ACC112 (cell line): ENCODE data around the gene GATD1.

Source experiments
- H2AFZ ChIP-seq: fragments of 200-600 bp; sonication (generic); one replicate; pipeline ENCODE4 v1.6.0; 2017; ENCODE audit warnings: antibody characterized with exemption, low read length; ENCODE audit not compliant: unreplicated experiment
- H3K27ac ChIP-seq: fragments of 200-600 bp; sonication (generic); 2 replicates; pipeline ENCODE4 v1.5.1; 2014; ENCODE audit warnings: low read depth, mild to moderate bottlenecking, antibody characterized with exemption, low read length, moderate library complexity
- H3K27me3 ChIP-seq: fragments of 200-600 bp; sonication (generic); 2 replicates; pipeline ENCODE4 v1.6.1; 2014; ENCODE audit warnings: mild to moderate bottlenecking, antibody characterized with exemption, low read length, moderate library complexity, mixed read lengths; ENCODE audit not compliant: insufficient read depth
- H3K36me3 ChIP-seq: fragments of 200-600 bp; sonication (generic); 2 replicates; pipeline ENCODE4 v1.6.1; 2016; ENCODE audit warnings: mild to moderate bottlenecking, antibody characterized with exemption, low read length, moderate library complexity, mixed read lengths; ENCODE audit not compliant: insufficient read depth
- H3K4me1 ChIP-seq: fragments of 200-600 bp; sonication (generic); one replicate; pipeline ENCODE4 v1.6.1; 2016; ENCODE audit warnings: low read length, mixed read lengths; ENCODE audit not compliant: insufficient read depth, unreplicated experiment, control insufficient read depth
- H3K4me3 ChIP-seq: fragments of 200-600 bp; sonication (generic); 2 replicates; pipeline ENCODE4 v1.5.1; 2014; ENCODE audit warnings: mild to moderate bottlenecking, low read depth, low read length
- H3K79me2 ChIP-seq: fragments of 200-600 bp; sonication (generic); one replicate; pipeline ENCODE4 v1.6.0; 2016; ENCODE audit warnings: low read length; ENCODE audit not compliant: control insufficient read depth, unreplicated experiment, insufficient read depth

Gene GATD1

DNA sequence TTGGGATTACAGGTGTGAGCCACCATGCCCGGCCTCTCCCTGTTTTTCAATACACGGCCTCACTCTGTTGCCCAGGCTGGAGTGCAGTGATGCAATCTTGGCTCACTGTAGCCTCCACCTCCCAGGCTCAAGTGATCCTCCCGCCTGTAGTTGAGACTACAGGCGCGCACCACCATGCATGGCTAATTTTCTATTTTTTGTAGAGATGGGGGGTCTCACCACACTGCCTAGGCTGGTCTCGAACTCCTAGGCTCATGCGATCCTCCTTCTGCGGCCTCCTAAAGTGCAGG is 11.5 kb downstream of the GATD1 start:
- Histone ChIP-seq H3K27ac (no peak overlapping the region), H2AFZ (no peak overlapping the region), H3K79me2 (peaks cover 6% of the 10 kb centered on the region), H3K4me3 (no peak overlapping the region), H3K36me3 (peaks cover 13% of the 10 kb centered on the region; the same call in 1 of the 2 replicates), H3K27me3 (no peaks in the 10 kb centered on the region), H3K4me1 (peaks cover 13% of the 10 kb centered on the region)

DNA sequence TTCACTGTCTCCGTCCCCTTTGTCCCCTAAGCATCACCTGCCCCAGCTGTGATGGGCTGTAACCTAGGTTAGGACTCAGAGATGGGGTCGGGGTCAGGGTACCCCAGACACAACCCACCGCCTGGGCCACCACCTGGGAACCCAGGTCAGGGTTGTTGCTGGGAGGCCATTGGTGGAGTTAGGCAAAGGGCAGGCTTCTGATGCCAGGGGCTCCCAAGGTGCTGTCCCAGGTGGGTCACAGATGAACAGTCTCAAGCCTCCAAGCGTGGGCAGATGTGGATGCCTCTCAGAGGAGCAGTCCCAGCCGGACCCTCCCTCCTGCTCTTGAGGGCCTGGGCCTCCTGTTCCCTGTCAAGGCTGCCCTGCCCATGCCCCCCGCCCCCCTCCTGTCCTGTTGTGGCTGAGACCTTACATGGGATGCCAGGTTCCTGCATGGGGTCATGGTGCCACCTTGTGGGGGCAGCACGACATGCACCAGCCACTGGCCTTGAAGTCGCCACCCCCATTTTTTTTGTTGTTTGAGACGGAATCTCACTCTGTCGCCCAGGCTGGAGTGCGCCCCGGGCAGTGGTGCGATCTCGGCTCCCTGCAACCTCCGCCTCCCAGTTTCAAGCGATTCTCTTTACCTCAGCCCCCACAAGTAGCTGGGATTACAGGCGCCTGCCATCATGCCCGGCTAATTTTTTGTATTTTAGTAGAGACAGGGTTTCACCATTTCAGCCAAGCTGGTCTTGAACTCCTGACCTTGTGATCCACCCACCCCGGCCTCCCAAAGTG is 12.1 kb downstream of the GATD1 start:
- Histone ChIP-seq H2AFZ (no peak overlapping the region), H3K36me3 (peaks cover 8% of the 10 kb centered on the region; the same call in 1 of the 2 replicates), H3K4me1 (peaks cover 13% of the 10 kb centered on the region), H3K4me3 (no peak overlapping the region), H3K27ac (no peak overlapping the region), H3K27me3 (no peaks in the 10 kb centered on the region), H3K79me2 (peaks cover 2% of the 10 kb centered on the region)

DNA sequence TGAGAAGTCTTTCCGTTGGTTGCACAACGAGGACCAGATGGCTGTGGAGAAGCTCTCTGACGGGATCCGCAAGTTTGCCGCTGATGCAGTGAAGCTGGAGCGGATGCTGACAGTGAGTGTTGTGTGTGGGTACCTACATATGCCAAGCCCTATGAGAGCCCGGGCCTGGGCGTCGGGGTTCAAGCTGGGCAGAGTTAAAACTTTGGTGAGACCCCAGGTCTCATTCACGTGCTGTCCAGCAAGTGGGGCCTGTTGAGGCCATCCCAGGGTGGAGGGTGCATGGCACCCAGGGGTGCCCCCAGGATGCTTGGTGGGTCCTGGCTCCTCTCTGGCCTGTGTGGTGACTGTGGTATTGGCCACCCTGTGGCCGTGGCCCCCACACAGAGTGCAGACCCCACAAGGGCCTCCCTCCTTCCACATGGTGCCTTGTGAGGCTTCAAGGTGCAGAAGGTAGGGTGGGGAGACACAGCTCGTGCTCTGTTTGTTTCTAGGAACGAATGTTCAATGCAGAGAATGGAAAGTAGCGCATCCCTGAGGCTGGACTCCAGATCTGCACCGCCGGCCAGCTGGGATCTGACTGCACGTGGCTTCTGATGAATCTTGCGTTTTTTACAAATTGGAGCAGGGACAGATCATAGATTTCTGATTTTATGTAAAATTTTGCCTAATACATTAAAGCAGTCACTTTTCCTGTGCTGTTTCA is 12.8 kb downstream of the GATD1 start:
- Histone ChIP-seq H3K4me1 (peaks cover 13% of the 10 kb centered on the region), H3K27me3 (no peaks in the 10 kb centered on the region), H3K27ac (no peak overlapping the region), H3K4me3 (no peak overlapping the region), H3K79me2 (peaks cover 2% of the 10 kb centered on the region), H2AFZ (no peak overlapping the region), H3K36me3 (peaks cover 2% of the 10 kb centered on the region; the same call in 1 of the 2 replicates)

DNA sequence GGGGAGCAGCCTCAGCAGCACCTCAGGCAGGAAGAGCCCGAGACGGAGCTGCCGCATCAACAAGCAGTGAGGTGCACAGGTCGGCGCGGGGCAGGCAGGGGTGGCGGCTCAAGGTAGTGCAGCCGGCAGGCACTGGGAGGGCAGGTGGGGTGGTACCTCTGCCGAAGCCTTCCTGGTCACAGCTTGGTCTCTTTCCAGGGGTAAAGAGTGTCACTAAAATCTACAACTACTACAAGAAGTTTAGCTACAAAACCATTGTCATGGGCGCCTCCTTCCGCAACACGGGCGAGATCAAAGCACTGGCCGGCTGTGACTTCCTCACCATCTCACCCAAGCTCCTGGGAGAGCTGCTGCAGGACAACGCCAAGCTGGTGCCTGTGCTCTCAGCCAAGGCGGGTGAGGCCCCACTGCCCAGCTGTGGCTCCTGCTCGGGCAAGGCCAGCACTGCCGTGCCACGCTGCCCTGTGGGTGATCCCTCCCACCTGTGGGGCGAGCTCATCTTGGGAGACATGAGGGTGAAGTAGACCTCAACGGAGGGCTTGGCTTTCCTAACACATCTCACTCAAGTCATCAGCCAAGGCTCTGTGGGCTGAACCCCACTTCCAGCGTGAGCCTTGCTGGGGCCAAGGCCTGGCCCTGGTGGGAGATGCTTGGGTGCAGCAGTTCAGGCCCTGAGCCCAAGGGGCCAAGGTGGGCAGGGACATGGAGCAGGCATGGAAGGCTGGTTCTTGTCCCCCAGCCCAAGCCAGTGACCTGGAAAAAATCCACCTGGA is 13.6 kb downstream of the GATD1 start:
- H3K4me1 ChIP-seq, result peaks cover 13% of the 10 kb centered on the region
- no peak overlapping the region for H3K4me3 ChIP-seq
- H3K27ac ChIP-seq, result no peak overlapping the region
- H3K36me3 ChIP-seq, result peaks cover 2% of the 10 kb centered on the region; the same call in 1 of the 2 replicates
- H3K79me2 ChIP-seq, result peaks cover 2% of the 10 kb centered on the region
- no peaks in the 10 kb centered on the region for H3K27me3 ChIP-seq
- no peak overlapping the region for H2AFZ ChIP-seq

DNA sequence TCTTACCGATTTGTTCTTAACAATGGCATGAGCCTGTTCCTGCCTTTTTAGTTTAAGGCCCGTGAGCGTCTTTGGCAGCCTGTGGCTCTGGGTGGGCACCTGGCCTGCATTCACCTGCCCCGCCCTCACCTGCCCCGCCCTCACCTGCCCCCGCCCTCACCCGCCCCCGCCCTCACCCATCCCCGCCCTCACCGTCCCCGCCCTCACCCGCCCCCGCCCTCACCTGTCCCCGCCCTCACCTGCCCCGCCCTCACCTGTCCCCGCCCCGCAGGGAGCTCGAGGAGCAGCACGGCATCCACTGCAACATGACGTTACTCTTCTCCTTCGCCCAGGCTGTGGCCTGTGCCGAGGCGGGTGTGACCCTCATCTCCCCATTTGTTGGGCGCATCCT is 14.2 kb downstream of the GATD1 start:
- no peaks in the 10 kb centered on the region for H3K27me3 ChIP-seq
- no peak overlapping the region for H3K4me3 ChIP-seq
- peaks cover 2% of the 10 kb centered on the region for H3K79me2 ChIP-seq
- no peak overlapping the region for H2AFZ ChIP-seq
- H3K36me3 ChIP-seq, result peaks cover 2% of the 10 kb centered on the region; the same call in 1 of the 2 replicates
- peak overlapping the region; percentile 76 for H3K27ac ChIP-seq
- peaks cover 13% of the 10 kb centered on the region for H3K4me1 ChIP-seq

DNA sequence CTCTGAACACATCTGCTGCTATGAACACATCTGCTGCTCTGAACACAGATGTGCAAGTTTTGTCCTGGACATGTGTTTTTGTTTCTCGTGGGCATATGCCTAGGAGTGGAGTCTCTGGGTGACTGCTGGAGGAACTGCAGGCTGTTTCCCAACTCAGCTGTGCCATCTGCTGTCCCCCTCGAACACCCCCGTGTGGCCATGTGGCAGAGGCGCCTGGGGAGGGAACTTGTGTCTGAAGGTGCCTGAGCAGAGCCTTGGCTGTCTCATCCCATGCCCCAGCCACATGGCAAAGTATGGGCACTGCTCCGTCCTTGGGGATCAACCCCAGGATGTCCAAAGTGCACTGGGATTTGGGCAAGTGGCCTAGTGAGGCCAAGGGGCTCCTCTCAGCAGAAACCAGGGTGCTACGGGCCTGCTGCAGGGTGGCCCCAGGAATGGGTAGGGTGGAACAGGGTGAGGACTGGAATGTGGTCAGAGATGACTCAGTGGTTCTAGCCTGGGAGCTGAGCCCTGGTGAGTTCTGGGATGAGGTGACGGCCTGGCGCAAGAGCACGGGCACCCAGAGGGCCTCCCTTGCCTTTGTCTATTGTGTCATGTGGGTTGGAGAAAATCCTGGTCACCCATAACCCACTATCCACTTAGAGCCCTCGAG is 14.7 kb downstream of the GATD1 start:
- Histone ChIP-seq H2AFZ (no peak overlapping the region), H3K27me3 (no peaks in the 10 kb centered on the region), H3K4me1 (peaks cover 13% of the 10 kb centered on the region), H3K4me3 (no peak overlapping the region), H3K27ac (peak overlapping the region; percentile 76), H3K79me2 (peaks cover 3% of the 10 kb centered on the region), H3K36me3 (peaks cover 2% of the 10 kb centered on the region; the same call in 1 of the 2 replicates)

DNA sequence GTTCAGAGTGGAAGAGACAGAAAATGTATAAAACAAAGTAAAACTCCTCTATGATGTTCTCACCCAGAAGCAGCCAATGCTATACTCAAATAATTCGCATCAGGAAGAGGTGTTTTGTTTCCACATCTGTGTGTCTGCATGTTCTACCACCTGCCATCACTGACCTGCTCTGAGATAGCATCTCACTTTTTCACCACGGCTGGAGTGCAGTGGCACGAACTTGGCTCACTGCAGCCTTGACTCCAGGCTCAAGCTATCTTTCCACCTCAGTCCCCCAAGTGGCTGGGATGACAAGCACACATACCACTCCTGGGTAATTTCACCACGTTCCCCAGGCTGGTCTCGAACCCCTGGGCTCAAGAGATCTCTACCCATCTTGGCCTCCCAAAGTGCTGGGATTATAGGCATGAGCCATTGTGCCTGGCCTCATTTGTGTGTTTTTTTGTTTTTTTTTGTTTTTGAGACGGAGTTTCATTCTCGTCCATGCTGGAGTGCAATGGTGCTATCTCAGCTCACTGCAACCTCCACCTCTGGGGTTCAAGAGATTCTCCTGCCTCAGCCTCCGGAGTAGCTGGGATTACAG is 15.7 kb downstream of the GATD1 start:
- Histone ChIP-seq H2AFZ (no peak overlapping the region), H3K36me3 (peaks cover 2% of the 10 kb centered on the region; the same call in 1 of the 2 replicates), H3K79me2 (peaks cover 7% of the 10 kb centered on the region), H3K27me3 (no peaks in the 10 kb centered on the region), H3K27ac (peak overlapping the region; percentile 76), H3K4me1 (peaks cover 13% of the 10 kb centered on the region), H3K4me3 (no peak overlapping the region)

DNA sequence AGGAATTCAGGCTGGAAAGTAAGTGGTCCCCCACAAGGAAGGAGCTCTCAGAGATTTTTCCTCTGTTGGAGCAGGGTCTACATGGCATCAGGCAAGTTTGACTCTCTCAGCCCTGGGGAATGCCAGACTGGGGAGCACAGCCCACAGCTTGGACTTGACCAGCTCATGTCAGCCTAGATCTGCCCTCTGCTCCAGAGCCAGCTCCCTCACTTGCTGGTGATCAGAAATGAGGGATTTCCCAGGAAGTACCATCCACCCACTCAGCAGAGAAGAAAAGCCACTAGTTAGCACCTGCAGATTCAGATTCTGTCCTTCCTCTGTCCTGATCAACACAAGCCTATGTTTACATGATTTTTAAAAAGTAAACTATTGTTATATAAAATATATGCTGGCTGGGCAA is 17.1 kb downstream of the GATD1 start:
- H3K79me2 ChIP-seq, result peaks cover 19% of the 10 kb centered on the region
- H3K27ac ChIP-seq, result no peak overlapping the region
- no peak overlapping the region for H3K4me3 ChIP-seq
- H3K27me3 ChIP-seq, result no peaks in the 10 kb centered on the region
- H3K4me1 ChIP-seq, result peaks cover 8% of the 10 kb centered on the region
- H2AFZ ChIP-seq, result no peak overlapping the region
- peaks cover 7% of the 10 kb centered on the region; the same call in 1 of the 2 replicates for H3K36me3 ChIP-seq

DNA sequence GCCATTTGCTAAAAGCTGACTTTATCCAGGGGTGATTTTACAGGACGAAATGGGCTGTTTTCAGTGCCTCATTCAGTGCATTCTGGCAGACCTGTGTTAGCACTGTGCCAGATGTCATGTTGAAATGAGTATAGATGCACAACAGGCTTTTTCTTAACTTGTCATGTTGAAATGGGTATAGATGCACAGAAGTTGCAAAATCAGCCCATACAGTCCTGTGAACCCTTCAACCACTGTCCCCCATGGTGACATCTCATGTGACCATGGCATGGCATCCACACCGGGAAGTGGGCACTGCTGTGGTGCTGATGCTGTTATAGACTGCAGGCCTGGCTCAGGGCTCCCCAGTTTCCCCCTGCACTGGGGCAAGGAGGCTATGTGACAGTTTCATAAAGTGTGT is 27.6 kb downstream of the GATD1 start:
- H3K36me3 ChIP-seq, result no peaks in the 10 kb centered on the region
- H2AFZ ChIP-seq, result no peak overlapping the region
- H3K4me1 ChIP-seq, result peaks cover 14% of the 10 kb centered on the region
- H3K79me2 ChIP-seq, result peaks cover 68% of the 10 kb centered on the region
- H3K27me3 ChIP-seq, result no peaks in the 10 kb centered on the region
- no peak overlapping the region for H3K27ac ChIP-seq
- peak overlapping the region; percentile 96; the same call in 1 of the 2 replicates for H3K4me3 ChIP-seq

DNA sequence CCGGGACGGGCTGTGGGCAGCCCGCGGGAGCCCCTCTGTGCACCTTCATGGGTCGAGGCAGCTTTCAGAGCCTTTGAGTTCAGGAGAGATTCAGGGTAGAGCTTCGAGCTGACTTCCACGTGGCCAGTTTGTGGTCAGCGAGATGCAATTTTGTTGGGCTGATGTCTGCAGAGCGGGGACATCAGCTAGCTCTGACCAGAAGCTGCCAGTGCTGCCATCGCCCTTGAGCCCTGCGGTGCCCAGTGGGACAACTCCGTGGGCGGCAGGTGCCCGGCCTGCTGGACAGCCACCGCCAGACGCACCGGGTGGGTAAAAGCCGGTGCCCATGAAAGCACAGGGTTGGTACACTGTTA is 29.3 kb downstream of the GATD1 start:
- Histone ChIP-seq H3K27ac (peak overlapping the region; percentile 78), H3K79me2 (peaks cover 59% of the 10 kb centered on the region), H2AFZ (no peak overlapping the region), H3K27me3 (no peaks in the 10 kb centered on the region), H3K4me1 (peaks cover 14% of the 10 kb centered on the region), H3K36me3 (no peaks in the 10 kb centered on the region), H3K4me3 (peak overlapping the region; percentile 96)
